ENCODE results near the gene RALGAPA1. TPM values are rescaled to one million over a fixed set of nuclear protein-coding genes. Genes with fewer than 3 reads are reported as not detected.
"Not testable (repeated sequence)": the region's sequence is repeated elsewhere in the genome, so short reads cannot be mapped to it uniquely, and the experiment has no call there.

RALGAPA1 gene
- 63.1 TPM for total RNA-seq

DNA sequence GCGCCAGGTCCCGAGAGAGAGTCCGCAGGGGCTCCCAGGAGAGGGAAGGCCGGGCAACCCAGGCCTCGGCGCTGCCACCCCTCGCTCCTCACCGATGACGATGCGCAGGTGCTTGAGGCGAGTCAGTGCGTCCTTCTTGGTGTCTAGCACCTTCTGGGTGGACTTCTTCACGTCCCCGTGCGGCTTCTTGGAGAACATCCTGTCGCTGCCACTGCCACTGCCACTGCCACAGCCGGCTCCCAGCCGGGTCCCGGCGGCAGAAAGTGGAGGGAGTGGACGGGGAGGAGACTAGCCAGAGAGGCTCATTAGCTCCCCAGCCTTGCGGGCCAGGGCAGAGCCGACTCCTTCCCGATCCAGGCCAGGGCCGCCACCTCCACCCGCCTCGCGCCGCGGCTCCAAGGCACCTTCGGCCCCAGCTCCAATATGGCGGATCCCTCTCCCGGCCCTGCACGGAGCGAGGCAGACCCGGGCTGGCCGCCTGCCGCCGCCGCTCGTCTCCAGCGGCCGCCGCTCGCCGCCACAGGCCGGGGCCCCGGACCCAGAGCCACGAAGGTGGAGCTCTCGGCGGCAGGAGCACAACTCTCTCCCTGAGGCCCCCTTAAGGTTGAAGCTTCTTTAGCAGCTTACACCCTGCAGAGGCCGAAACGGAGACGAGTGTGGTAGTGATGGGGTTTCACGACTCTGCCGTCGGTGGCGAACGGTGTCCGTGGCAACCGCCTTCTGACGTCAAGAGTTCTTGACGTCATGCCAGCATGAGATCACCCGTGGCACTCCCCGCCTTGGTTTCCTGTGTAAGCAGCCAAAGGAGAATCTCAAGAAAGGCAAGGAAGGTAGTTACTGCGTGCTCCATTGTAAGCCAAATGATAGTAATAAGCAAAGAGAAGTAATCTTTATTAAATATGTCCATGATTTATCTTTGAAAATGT is at the start of gene RALGAPA1:
Gene RALGAPA1, minus strand, starts transcription at position 658 of the 926 bp plus-strand sequence. Its CDS starts 460 bp downstream, at position 198.
- peak; percentile 96 for DNase-seq (ENCODE audit: low spot score)

DNA sequence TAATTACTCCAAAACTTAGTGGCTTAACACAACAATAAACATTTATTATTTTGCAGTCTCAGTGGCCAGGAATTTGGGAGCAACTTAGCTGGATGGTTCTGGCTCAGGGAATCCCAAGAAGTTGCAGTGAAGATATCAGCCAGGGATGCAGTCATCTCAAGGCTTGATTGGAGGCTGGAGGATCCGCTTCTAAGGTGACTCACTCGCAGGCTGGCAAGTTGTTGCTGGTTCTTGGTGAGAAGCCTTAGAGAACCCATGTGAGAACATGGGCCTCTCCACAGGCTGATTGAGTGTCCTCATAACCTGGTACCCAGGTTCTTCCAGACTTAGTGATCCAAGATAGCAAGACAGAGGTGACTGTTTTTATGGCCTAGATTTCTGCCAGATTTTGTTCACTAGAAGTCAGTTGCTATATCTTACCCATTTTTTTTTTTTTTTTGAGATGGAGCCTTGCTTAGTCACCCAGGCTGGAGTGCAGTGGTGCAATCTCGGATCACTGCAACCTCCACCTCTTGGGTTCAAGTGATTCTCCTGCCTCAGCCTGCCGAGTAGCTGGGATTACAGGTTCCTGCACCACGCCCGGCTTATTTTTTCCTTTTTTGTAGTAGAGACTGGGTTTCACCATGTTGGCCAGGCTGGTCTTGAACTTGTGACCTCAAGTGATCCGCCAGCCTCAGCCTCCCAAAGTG is 49.6 kb upstream of the RALGAPA1 start:
- DNase-seq (ENCODE audit: low spot score), result no peak

- no peak for DNase-seq (ENCODE audit: low spot score)
Measured at GRCh38 chr14:35855876-35856481, 46.9 kb upstream of the RALGAPA1 start.

- DNase-seq (ENCODE audit: low spot score), result no peak
Measured at GRCh38 chr14:35854696-35855270, 45.7 kb upstream of the RALGAPA1 start.

- DNase-seq (ENCODE audit: low spot score), result no peak
Measured at GRCh38 chr14:35853225-35853624, 44.1 kb upstream of the RALGAPA1 start.

DNA sequence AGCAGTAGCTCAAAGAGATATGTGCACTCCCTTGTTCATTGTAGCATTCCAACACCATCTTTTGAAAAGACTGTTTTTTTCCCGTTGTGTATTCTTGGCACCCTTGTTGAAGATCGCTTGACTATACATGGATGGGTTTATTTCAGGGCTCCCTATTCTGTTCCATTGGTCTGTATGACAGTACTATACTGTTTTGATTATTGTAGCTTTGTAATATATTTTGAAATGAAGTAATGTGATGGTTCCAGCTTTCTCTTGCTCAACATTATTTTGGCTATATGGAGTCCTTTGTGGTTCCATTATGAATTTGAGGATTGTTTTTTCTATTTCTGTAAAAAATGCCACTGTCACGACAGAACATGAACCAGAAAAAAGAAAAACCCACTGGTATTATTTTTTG is 42.7 kb upstream of the RALGAPA1 start:
- no peak for DNase-seq (ENCODE audit: low spot score)

GRCh38 chr14:35849122-35849521 is 40.0 kb upstream of the RALGAPA1 start:
- DNase-seq (ENCODE audit: low spot score), result no peak

DNA sequence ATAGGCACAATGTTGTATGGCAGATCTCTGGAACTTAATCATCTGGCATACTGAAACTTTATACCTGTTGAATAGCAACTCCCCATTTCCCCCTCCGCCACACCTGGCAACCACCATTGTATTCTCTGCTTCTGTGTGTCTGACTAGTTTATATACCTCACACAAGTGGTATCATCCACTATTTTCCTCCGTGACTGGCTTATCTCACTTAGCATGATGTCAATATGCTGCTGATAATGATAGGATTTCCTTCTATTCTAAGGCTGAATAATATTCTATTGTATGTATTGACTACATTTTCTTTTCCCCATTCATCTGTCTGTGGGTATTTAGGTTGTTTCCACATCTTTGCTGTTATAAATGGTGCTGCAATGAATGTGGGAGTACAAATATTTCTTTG is 38.5 kb upstream of the RALGAPA1 start:
- DNase-seq (ENCODE audit: low spot score), result no peak

DNA sequence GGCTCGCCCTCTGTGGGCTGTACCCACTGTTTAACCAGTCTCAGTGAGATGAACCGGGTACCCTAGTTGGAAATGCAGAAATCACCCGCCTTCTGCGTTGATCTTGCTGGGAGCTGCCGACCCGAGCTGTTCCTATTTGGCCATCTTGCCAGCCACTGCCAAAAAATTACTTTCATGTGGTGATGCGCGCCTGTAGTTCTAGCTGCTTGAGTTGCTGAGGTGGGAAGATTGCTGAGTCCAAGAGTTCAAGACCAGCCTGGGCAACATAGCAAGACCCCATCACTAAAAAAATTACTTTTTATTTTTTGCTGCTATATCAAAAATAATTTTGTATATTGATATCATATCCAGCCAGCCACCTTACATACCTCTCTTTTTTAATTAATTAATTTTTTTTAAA is 35.4 kb upstream of the RALGAPA1 start:
- no peak for DNase-seq (ENCODE audit: low spot score)

DNA sequence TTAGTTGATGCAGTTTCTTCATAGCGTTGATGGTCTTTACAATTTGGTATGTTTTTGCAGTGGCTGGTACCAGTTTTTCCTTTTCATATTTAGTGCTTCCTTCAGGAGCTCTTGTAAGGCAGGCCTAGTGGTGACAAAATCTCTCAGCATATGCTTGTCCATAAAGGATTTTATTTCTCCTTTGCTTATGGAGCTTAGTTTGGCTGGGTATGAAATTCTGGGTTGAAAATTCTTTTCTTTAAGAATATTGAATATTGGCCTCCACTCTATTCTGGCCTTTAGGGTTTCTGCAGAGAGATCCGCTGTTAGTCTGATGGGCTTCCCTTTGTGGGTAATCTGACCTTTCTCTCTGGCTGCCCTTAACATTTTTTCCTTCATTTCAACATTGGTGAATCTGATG is 33.1 kb upstream of the RALGAPA1 start:
- DNase-seq (ENCODE audit: low spot score), result not testable (repeated sequence)

- DNase-seq (ENCODE audit: low spot score), result not testable (repeated sequence)
Measured at GRCh38 chr14:35841704-35842103, 32.6 kb upstream of the RALGAPA1 start.

GRCh38 chr14:35835208-35835982 is 26.3 kb upstream of the RALGAPA1 start:
- DNase-seq (ENCODE audit: low spot score), result no peak

DNA sequence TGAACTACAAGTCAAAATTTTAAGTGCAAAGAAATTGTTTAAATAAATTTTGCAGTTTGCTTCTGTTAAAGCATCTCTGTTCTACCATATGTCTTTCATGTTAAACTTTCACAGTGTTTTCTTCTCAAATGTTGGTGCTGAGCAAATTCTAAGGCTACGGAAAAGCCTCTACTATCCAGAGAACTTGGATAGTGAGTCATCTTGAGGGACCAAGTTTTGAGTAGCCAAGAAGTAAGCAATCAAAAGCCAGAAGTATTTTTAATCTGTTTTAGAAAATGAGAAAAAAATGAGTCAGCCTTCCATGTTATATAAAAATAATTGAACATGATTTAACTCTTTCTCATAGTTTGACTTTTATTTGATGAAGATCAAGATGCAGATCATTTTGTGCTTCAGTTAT is 20.4 kb upstream of the RALGAPA1 start:
- no peak for DNase-seq (ENCODE audit: low spot score)

GRCh38 chr14:35827678-35828472 is 18.8 kb upstream of the RALGAPA1 start:
- DNase-seq (ENCODE audit: low spot score), result no peak

GRCh38 chr14:35826952-35827416 is 17.9 kb upstream of the RALGAPA1 start:
- no peak for DNase-seq (ENCODE audit: low spot score)

GRCh38 chr14:35826218-35826951 is 17.3 kb upstream of the RALGAPA1 start, which contains the start of gene BRMS1L:
BRMS1L (plus strand) TSS chr14:35826338; CDS start chr14:35826517, 179 bp downstream.
- DNase-seq (ENCODE audit: low spot score), result peak; percentile 98

- no peak for DNase-seq (ENCODE audit: low spot score)
Measured at GRCh38 chr14:35825968-35826217, 16.8 kb upstream of the RALGAPA1 start.

DNA sequence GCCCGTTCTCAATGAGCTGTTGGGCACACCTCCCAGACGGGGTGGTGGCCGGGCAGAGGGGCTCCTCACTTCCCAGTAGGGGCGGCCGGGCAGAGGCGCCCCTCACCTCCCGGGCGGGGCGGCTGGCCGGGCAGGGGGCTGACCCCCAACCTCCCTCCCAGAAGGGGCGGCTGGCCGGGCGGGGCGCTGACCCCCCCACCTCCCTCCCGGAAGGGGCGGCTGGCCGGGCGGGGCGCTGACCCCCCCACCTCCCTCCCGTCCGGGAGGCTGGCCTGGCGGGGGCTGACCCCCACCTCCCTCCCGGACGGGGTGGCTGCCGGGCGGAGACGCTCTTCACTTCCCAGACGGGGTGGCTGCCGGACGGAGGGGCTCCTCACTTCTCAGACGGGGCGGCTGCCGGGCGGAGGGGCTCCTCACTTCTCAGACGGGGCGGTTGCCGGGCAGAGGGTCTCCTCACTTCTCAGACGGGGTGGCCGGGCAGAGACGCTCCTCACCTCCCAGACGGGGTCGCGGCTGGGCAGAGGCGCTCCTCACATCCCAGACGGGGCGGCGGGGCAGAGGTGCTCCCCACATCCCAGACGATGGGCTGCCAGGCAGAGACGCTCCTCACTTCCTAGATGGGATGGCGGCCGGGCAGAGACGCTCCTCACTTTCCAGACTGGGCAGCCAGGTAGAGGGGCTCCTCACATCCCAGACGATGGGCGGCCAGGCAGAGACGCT is 15.5 kb upstream of the RALGAPA1 start:
- DNase-seq (ENCODE audit: low spot score), result not testable (repeated sequence)

DNA sequence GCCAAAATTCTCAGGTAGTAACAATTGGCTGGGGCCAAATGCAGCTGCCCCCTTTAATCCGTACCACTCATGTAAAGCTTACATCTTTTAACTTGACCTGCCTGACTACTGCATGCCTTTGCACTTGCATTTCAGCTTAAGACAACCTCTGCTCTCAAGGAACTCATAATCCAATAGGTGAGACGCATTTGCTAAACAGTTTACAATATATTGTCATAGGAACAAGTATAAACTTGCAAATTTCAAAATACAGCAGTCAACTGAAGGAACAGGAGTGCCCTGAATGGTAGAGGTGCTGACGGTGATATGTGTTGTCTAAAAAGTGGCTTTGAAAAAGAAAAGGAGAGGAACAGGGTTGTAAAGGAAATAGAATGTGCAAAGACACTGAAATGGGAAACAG is 13.4 kb upstream of the RALGAPA1 start:
- DNase-seq (ENCODE audit: low spot score), result no peak
